ENCODE results near the gene UBE2G2. TPM values are rescaled to one million over a fixed set of nuclear protein-coding genes. Genes with fewer than 3 reads are reported as not detected.

The UBE2G2 gene
- total RNA-seq, 1 experiment from 2014 or later: 126 TPM

GRCh38 chr21:44804762-44805161, 3.1 kb upstream of the UBE2G2 start:
- Histone ChIP-seq H3K4me3 (ENCODE audit: low read length) (no peak overlapping the region), H3K9me3 (ENCODE audit: low read length) (no peaks in the 10 kb centered on the region), H3K9ac (ENCODE audit: low read length) (no peak overlapping the region), H3K36me3 (ENCODE audit: insufficient read depth, low read length) (peaks cover 26% of the 10 kb centered on the region), H2AFZ (ENCODE audit: low read length) (no peak overlapping the region), H3K27me3 (ENCODE audit: low read length) (no peaks in the 10 kb centered on the region), H4K20me1 (ENCODE audit: insufficient read depth, low read depth, low read length) (peaks cover 13% of the 10 kb centered on the region; the same call in 1 of the 2 replicates), H3K4me1 (ENCODE audit: low read length) (peaks cover 31% of the 10 kb centered on the region), H3K27ac (ENCODE audit: low read length) (no peak overlapping the region), H3K9me2 (replicated peaks; ENCODE audit: insufficient read depth, low read length) (no peaks in the 10 kb centered on the region), H3K4me2 (ENCODE audit: low read depth, low read length, poor library complexity, severe bottlenecking) (no peak overlapping the region), H3K79me2 (ENCODE audit: low read length) (peaks cover 45% of the 10 kb centered on the region)
- DNase-seq: no peak

GRCh38 chr21:44803651-44804050, 2.0 kb upstream of the UBE2G2 start:
- H3K27ac ChIP-seq (ENCODE audit: low read length): no peak overlapping the region
- H3K9me3 ChIP-seq (ENCODE audit: low read length): no peaks in the 10 kb centered on the region
- H3K79me2 ChIP-seq (ENCODE audit: low read length): peaks cover 55% of the 10 kb centered on the region
- peaks cover 33% of the 10 kb centered on the region for H3K4me1 ChIP-seq (ENCODE audit: low read length)
- no peak for DNase-seq
- no peak overlapping the region for H3K9ac ChIP-seq (ENCODE audit: low read length)
- H2AFZ ChIP-seq (ENCODE audit: low read length): no peak overlapping the region
- no peak overlapping the region for H3K4me3 ChIP-seq (ENCODE audit: low read length)
- peak overlapping the region; percentile 92 for H3K4me2 ChIP-seq (ENCODE audit: low read depth, low read length, poor library complexity, severe bottlenecking)
- H3K27me3 ChIP-seq (ENCODE audit: low read length): no peaks in the 10 kb centered on the region
- peaks cover 37% of the 10 kb centered on the region for H3K36me3 ChIP-seq (ENCODE audit: insufficient read depth, low read length)
- H3K9me2 ChIP-seq (replicated peaks; ENCODE audit: insufficient read depth, low read length): no peaks in the 10 kb centered on the region
- peaks cover 23% of the 10 kb centered on the region; the same call in 1 of the 2 replicates for H4K20me1 ChIP-seq (ENCODE audit: insufficient read depth, low read depth, low read length)

GRCh38 chr21:44802396-44803153, 955 bp upstream of the UBE2G2 start:
- peaks cover 66% of the 10 kb centered on the region for H3K79me2 ChIP-seq (ENCODE audit: low read length)
- H3K27me3 ChIP-seq (ENCODE audit: low read length): no peaks in the 10 kb centered on the region
- peaks cover 23% of the 10 kb centered on the region; the same call in 1 of the 2 replicates for H4K20me1 ChIP-seq (ENCODE audit: insufficient read depth, low read depth, low read length)
- peak overlapping the region; percentile 92 for H3K4me2 ChIP-seq (ENCODE audit: low read depth, low read length, poor library complexity, severe bottlenecking)
- H3K27ac ChIP-seq (ENCODE audit: low read length): peak overlapping the region; percentile 55
- peak overlapping the region; percentile 93 for H3K4me3 ChIP-seq (ENCODE audit: low read length)
- no peak overlapping the region for H2AFZ ChIP-seq (ENCODE audit: low read length)
- H3K9ac ChIP-seq (ENCODE audit: low read length): peak overlapping the region; percentile 97
- peaks cover 43% of the 10 kb centered on the region for H3K36me3 ChIP-seq (ENCODE audit: insufficient read depth, low read length)
- H3K4me1 ChIP-seq (ENCODE audit: low read length): peaks cover 33% of the 10 kb centered on the region
- DNase-seq: peak; percentile 54
- H3K9me2 ChIP-seq (replicated peaks; ENCODE audit: insufficient read depth, low read length): no peaks in the 10 kb centered on the region
- H3K9me3 ChIP-seq (ENCODE audit: low read length): no peaks in the 10 kb centered on the region

GRCh38 chr21:44800971-44801467, 601 bp downstream of the UBE2G2 start:
- Histone ChIP-seq H3K79me2 (ENCODE audit: low read length) (peaks cover 79% of the 10 kb centered on the region), H3K27ac (ENCODE audit: low read length) (peak overlapping the region; percentile 41; the same call in 1 of the 2 replicates), H3K4me3 (ENCODE audit: low read length) (peak overlapping the region; percentile 93), H3K9ac (ENCODE audit: low read length) (peak overlapping the region; percentile 97), H4K20me1 (ENCODE audit: insufficient read depth, low read depth, low read length) (peaks cover 28% of the 10 kb centered on the region), H3K27me3 (ENCODE audit: low read length) (no peaks in the 10 kb centered on the region), H3K4me2 (ENCODE audit: low read depth, low read length, poor library complexity, severe bottlenecking) (peak overlapping the region; percentile 92), H3K9me3 (ENCODE audit: low read length) (no peaks in the 10 kb centered on the region), H3K4me1 (ENCODE audit: low read length) (peaks cover 33% of the 10 kb centered on the region), H3K9me2 (replicated peaks; ENCODE audit: insufficient read depth, low read length) (no peaks in the 10 kb centered on the region), H3K36me3 (ENCODE audit: insufficient read depth, low read length) (peaks cover 48% of the 10 kb centered on the region), H2AFZ (ENCODE audit: low read length) (no peak overlapping the region)
- peak; percentile 71 for DNase-seq

- H3K27me3 ChIP-seq (ENCODE audit: low read length): no peaks in the 10 kb centered on the region
- no peak overlapping the region for H3K27ac ChIP-seq (ENCODE audit: low read length)
- no peak overlapping the region for H2AFZ ChIP-seq (ENCODE audit: low read length)
- H3K36me3 ChIP-seq (ENCODE audit: insufficient read depth, low read length): peaks cover 49% of the 10 kb centered on the region
- peak overlapping the region; percentile 97 for H3K9ac ChIP-seq (ENCODE audit: low read length)
- H3K9me2 ChIP-seq (replicated peaks; ENCODE audit: insufficient read depth, low read length): no peaks in the 10 kb centered on the region
- DNase-seq: no peak
- peaks cover 34% of the 10 kb centered on the region for H4K20me1 ChIP-seq (ENCODE audit: insufficient read depth, low read depth, low read length)
- peaks cover 36% of the 10 kb centered on the region for H3K4me1 ChIP-seq (ENCODE audit: low read length)
- no peaks in the 10 kb centered on the region for H3K9me3 ChIP-seq (ENCODE audit: low read length)
- peak overlapping the region; percentile 93 for H3K4me3 ChIP-seq (ENCODE audit: low read length)
- peaks cover 88% of the 10 kb centered on the region for H3K79me2 ChIP-seq (ENCODE audit: low read length)
- peak overlapping the region; percentile 92 for H3K4me2 ChIP-seq (ENCODE audit: low read depth, low read length, poor library complexity, severe bottlenecking)
Measured at GRCh38 chr21:44800103-44800502, 1.5 kb downstream of the UBE2G2 start.

- H3K27me3 ChIP-seq (ENCODE audit: low read length): no peaks in the 10 kb centered on the region
- H3K27ac ChIP-seq (ENCODE audit: low read length): no peak overlapping the region
- no peak overlapping the region; the same call in 1 of the 2 replicates for H3K9ac ChIP-seq (ENCODE audit: low read length)
- H3K36me3 ChIP-seq (ENCODE audit: insufficient read depth, low read length): peaks cover 46% of the 10 kb centered on the region
- peaks cover 34% of the 10 kb centered on the region for H4K20me1 ChIP-seq (ENCODE audit: insufficient read depth, low read depth, low read length)
- H3K4me2 ChIP-seq (ENCODE audit: low read depth, low read length, poor library complexity, severe bottlenecking): peak overlapping the region; percentile 92
- DNase-seq: no peak
- H3K4me3 ChIP-seq (ENCODE audit: low read length): peak overlapping the region; percentile 93
- H3K9me2 ChIP-seq (replicated peaks; ENCODE audit: insufficient read depth, low read length): no peaks in the 10 kb centered on the region
- H3K4me1 ChIP-seq (ENCODE audit: low read length): peaks cover 36% of the 10 kb centered on the region
- no peak overlapping the region for H2AFZ ChIP-seq (ENCODE audit: low read length)
- H3K79me2 ChIP-seq (ENCODE audit: low read length): peaks cover 92% of the 10 kb centered on the region
- H3K9me3 ChIP-seq (ENCODE audit: low read length): no peaks in the 10 kb centered on the region
Measured at GRCh38 chr21:44799646-44800045, 2.0 kb downstream of the UBE2G2 start.

- no peak overlapping the region for H3K4me3 ChIP-seq (ENCODE audit: low read length)
- H3K27ac ChIP-seq (ENCODE audit: low read length): no peak overlapping the region
- H3K27me3 ChIP-seq (ENCODE audit: low read length): no peaks in the 10 kb centered on the region
- peaks cover 95% of the 10 kb centered on the region for H3K79me2 ChIP-seq (ENCODE audit: low read length)
- H3K9me3 ChIP-seq (ENCODE audit: low read length): no peaks in the 10 kb centered on the region
- no peak overlapping the region for H2AFZ ChIP-seq (ENCODE audit: low read length)
- no peak overlapping the region for H3K9ac ChIP-seq (ENCODE audit: low read length)
- peaks cover 47% of the 10 kb centered on the region for H4K20me1 ChIP-seq (ENCODE audit: insufficient read depth, low read depth, low read length)
- no peaks in the 10 kb centered on the region for H3K9me2 ChIP-seq (replicated peaks; ENCODE audit: insufficient read depth, low read length)
- H3K4me2 ChIP-seq (ENCODE audit: low read depth, low read length, poor library complexity, severe bottlenecking): no peak overlapping the region
- H3K4me1 ChIP-seq (ENCODE audit: low read length): peaks cover 34% of the 10 kb centered on the region
- peaks cover 35% of the 10 kb centered on the region for H3K36me3 ChIP-seq (ENCODE audit: insufficient read depth, low read length)
- DNase-seq: no peak
Measured at GRCh38 chr21:44797775-44798174, 3.8 kb downstream of the UBE2G2 start.

- Histone ChIP-seq H3K9ac (ENCODE audit: low read length) (no peak overlapping the region), H3K9me2 (replicated peaks; ENCODE audit: insufficient read depth, low read length) (no peaks in the 10 kb centered on the region), H3K79me2 (ENCODE audit: low read length) (peaks cover 95% of the 10 kb centered on the region), H4K20me1 (ENCODE audit: insufficient read depth, low read depth, low read length) (peaks cover 62% of the 10 kb centered on the region), H2AFZ (ENCODE audit: low read length) (no peak overlapping the region), H3K4me1 (ENCODE audit: low read length) (peaks cover 50% of the 10 kb centered on the region), H3K4me3 (ENCODE audit: low read length) (no peak overlapping the region), H3K4me2 (ENCODE audit: low read depth, low read length, poor library complexity, severe bottlenecking) (no peak overlapping the region), H3K9me3 (ENCODE audit: low read length) (no peaks in the 10 kb centered on the region), H3K36me3 (ENCODE audit: insufficient read depth, low read length) (peaks cover 42% of the 10 kb centered on the region), H3K27ac (ENCODE audit: low read length) (no peak overlapping the region), H3K27me3 (ENCODE audit: low read length) (no peaks in the 10 kb centered on the region)
- DNase-seq: no peak
Measured at GRCh38 chr21:44795342-44795741, 6.3 kb downstream of the UBE2G2 start.
